SK-N-SH (cell line): Measurements from ENCODE around the gene CES3. TPM values are rescaled to one million over a fixed set of nuclear protein-coding genes. Genes with fewer than 3 reads are reported as not detected.

ENCODE experiments used
- CTCF ChIA-PET: fragments of 300-600, 350-600 bp; formaldehyde crosslinking; extraction: SDS; loops from one replicate; lab custom pipeline; 2021; lab: Yijun Ruan, JAX
- POLR2A ChIA-PET: fragments of 350-600 bp; sonication (Branson Sonifier 250); formaldehyde crosslinking; extraction: SDS; loops from one replicate; lab custom pipeline; 2020; ENCODE audit warnings: antibody characterized with exemption, inconsistent platforms; lab: Yijun Ruan, JAX
- DNase-seq: peaks from one replicate; pipeline ENCODE4 v3.0.0; 2012
- H2AFZ ChIP-seq: fragments of 200-600 bp; sonication (generic); 2 replicates; pipeline ENCODE4 v1.8.1; 2016; ENCODE audit warnings: antibody characterized with exemption, mild to moderate bottlenecking, low read depth
- H3F3A ChIP-seq: fragments of 200-600 bp; sonication (generic); replicated peaks from 2 replicates; pipeline ENCODE3; 2016; ENCODE audit warnings: antibody characterized with exemption, mild to moderate bottlenecking; ENCODE audit not compliant: insufficient read depth
- H3K27ac ChIP-seq, 2 experiments: fragments of 200-500 bp in 1 of 2; fragments of 200-600 bp in 1 of 2; sonication (Bioruptor generic) in 1 of 2; sonication (generic), shearing (Covaris generic) in 1 of 2; 2 replicates each; pipeline versions ENCODE4 v1.5.1 to v1.6.1; 2014 to 2016; ENCODE audit warnings: low read depth in 2 of 2, inconsistent platforms in 1 of 2, low read length in 1 of 2, mild to moderate bottlenecking in 1 of 2, mixed read lengths in 1 of 2
- H3K27me3 ChIP-seq: fragments of 200-600 bp; sonication (generic), shearing (Covaris generic); 2 replicates; pipeline ENCODE4 v1.6.1; 2016; ENCODE audit warnings: mixed run types; ENCODE audit not compliant: insufficient read depth
- H3K36me3 ChIP-seq, 2 experiments: fragments of 200-500 bp in 1 of 2; fragments of 200-600 bp in 1 of 2; sonication (Bioruptor generic) in 1 of 2; sonication (generic) in 1 of 2; replicated peaks in 1 of 2; 2 replicates each; pipeline versions ENCODE3 to v1.5.1; 2014 to 2016; ENCODE audit warnings: low read length in 1 of 2, mild to moderate bottlenecking in 1 of 2; ENCODE audit not compliant: insufficient read depth in 2 of 2, control insufficient read depth in 1 of 2
- H3K4me1 ChIP-seq, 2 experiments: fragments of 200-500 bp in 1 of 2; fragments of 200-600 bp in 1 of 2; sonication (Bioruptor generic) in 1 of 2; sonication (generic), shearing (Covaris generic) in 1 of 2; 2 replicates each; pipeline versions ENCODE4 v1.5.1 to v1.6.1; 2014 to 2016; ENCODE audit warnings: low read depth in 1 of 2, low read length in 1 of 2, mixed run types in 1 of 2; ENCODE audit not compliant: insufficient read depth in 2 of 2, control insufficient read depth in 1 of 2
- H3K4me2 ChIP-seq: fragments of 200-600 bp; sonication (generic), shearing (Covaris generic); 2 replicates; pipeline ENCODE4 v1.6.1; 2017; ENCODE audit warnings: mixed run types
- H3K4me3 ChIP-seq, 2 experiments: fragments of 200-500 bp in 1 of 2; fragments of 200-600 bp in 1 of 2; sonication (Bioruptor generic) in 1 of 2; sonication (generic), shearing (Covaris generic) in 1 of 2; 2 replicates each; pipeline versions ENCODE4 v1.5.1 to v1.8.1; 2014 to 2016; ENCODE audit warnings: low read depth in 2 of 2, inconsistent platforms in 1 of 2, low read length in 1 of 2, mild to moderate bottlenecking in 1 of 2, mixed read lengths in 1 of 2, moderate library complexity in 1 of 2
- H3K79me2 ChIP-seq: fragments of 200-600 bp; sonication (generic); 2 replicates; pipeline ENCODE4 v1.8.1; 2017; ENCODE audit warnings: mild to moderate bottlenecking; ENCODE audit not compliant: insufficient read depth
- H3K9ac ChIP-seq: fragments of 200-600 bp; sonication (generic); 2 replicates; pipeline ENCODE4 v1.6.1; 2017; ENCODE audit warnings: mixed run types
- H3K9me2 ChIP-seq: fragments of 200-600 bp; sonication (generic); 2 replicates; pipeline ENCODE4 v1.6.1; 2017; ENCODE audit warnings: mixed run types
- H3K9me3 ChIP-seq: fragments of 200-600 bp; sonication (generic); 2 replicates; pipeline ENCODE4 v1.6.1; 2017; ENCODE audit warnings: mixed run types, mild to moderate bottlenecking, moderate library complexity
- H4K20me1 ChIP-seq: fragments of 200-600 bp; sonication (generic); 2 replicates; pipeline ENCODE4 v1.6.1; 2017; ENCODE audit warnings: mild to moderate bottlenecking, mixed run types; ENCODE audit not compliant: insufficient read depth
- CTCF ChIP-seq: fragments of 200-600 bp; sonication (generic); IDR thresholded peaks from 2 replicates; pipeline ENCODE4 v1.6.1; 2017; ENCODE audit warnings: antibody characterized with exemption, mild to moderate bottlenecking, moderate library complexity
- GABPA ChIP-seq: IDR thresholded peaks from 2 replicates; pipeline ENCODE4 v1.4.0; 2012; ENCODE audit warnings: low read depth, mild to moderate bottlenecking
- IRF3 ChIP-seq: fragments of 150-350 bp; IDR thresholded peaks from 2 replicates; pipeline ENCODE4 v1.6.1; 2016; ENCODE audit warnings: mild to moderate bottlenecking, low read depth, low read length
- NFIC ChIP-seq: IDR thresholded peaks from 2 replicates; pipeline ENCODE4 v1.4.0; 2012; ENCODE audit warnings: borderline replicate concordance
- NRF1 ChIP-seq: IDR thresholded peaks from 2 replicates; pipeline ENCODE4 v1.6.1; 2012; ENCODE audit warnings: low read depth, mild to moderate bottlenecking, low read length
- RAD21 ChIP-seq: IDR thresholded peaks from 2 replicates; pipeline ENCODE4 v1.6.1; 2012; ENCODE audit warnings: mild to moderate bottlenecking, low read length
- SMC3 ChIP-seq: IDR thresholded peaks from 2 replicates; pipeline ENCODE4 v1.6.1; 2012; ENCODE audit warnings: low read depth, low read length, improper control_type of control experiment
- ZBTB33 ChIP-seq: IDR thresholded peaks from 2 replicates; pipeline ENCODE4 v1.4.0; 2012; ENCODE audit warnings: low read depth, borderline replicate concordance
- WGBS: methylation state at CpG from one replicate; pipeline ENCODE4 v1.1.6; 2017; ENCODE audit warnings: low lambda C conversion rate; 5-methylcytosine and 5-hydroxymethylcytosine counted together
- polyA plus RNA-seq, 3 experiments: library from polyadenylated mRNA; depleted of rRNA; stranded (reverse); fragments of >200 nt; gene quantifications; 2 replicates each; pipeline ENCODE4 v1.2.3, GENCODE V29; 2012

The CES3 gene
- polyA plus RNA-seq, 1 of the 3 experiments (the other 2 are of a cell fraction) = 1.4 TPM

GRCh38 chr16:66928702-66929388, 32.2 kb upstream of the CES3 start:
- Histone ChIP-seq H3K27ac (peak overlapping the region in 1 of 2 experiments; percentile 71; a peak in 2 of 4 replicates), H4K20me1 (no peaks in the 10 kb centered on the region), H2AFZ (no peak overlapping the region), H3K4me1 (peaks cover 16 to 20% of the 10 kb centered on the region in 2 experiments; a peak in 3 of 4 replicates), H3K9me3 (no peaks in the 10 kb centered on the region), H3K36me3 (peaks cover 0 to 3% of the 10 kb centered on the region in 2 experiments), H3K9me2 (no peaks in the 10 kb centered on the region), H3K4me3 (no peak overlapping the region), H3K4me2 (no peak overlapping the region), H3K27me3 (no peaks in the 10 kb centered on the region), H3K79me2 (peaks cover 18% of the 10 kb centered on the region), H3K9ac (no peak overlapping the region), H3F3A (peaks cover 18% of the 10 kb centered on the region)
- 93% methylated on average over 7 of the region's 10 CpGs for WGBS
- no peak for TF ChIP-seq ZBTB33
- peak; percentile 70 for TF ChIP-seq CTCF
- peak; percentile 55 for TF ChIP-seq RAD21
- peak; percentile 66 for TF ChIP-seq SMC3
- ChIA-PET POLR2A (interaction anchor here (0.6 to 1.0 kb wide), 3 partner anchors 34 to 326 kb away, joined by 3 to 6 read pairs (median 4); no protein-coding TSS in a partner anchor), CTCF (interaction anchor here (0.7 to 13.6 kb wide), 13 partner anchors 9 to 227 kb away, joined by 3 to 174 read pairs (median 4); partner anchors contain the start of genes CDH16 and PDP2)
- peak; percentile 59 for DNase-seq

- Histone ChIP-seq H3K79me2 (peaks cover 31% of the 10 kb centered on the region), H3K27me3 (no peaks in the 10 kb centered on the region), H3K9me3 (no peaks in the 10 kb centered on the region), H4K20me1 (no peaks in the 10 kb centered on the region), H2AFZ (no peak overlapping the region), H3K9ac (no peak overlapping the region), H3F3A (peaks cover 18% of the 10 kb centered on the region), H3K36me3 (peaks cover 0 to 3% of the 10 kb centered on the region in 2 experiments), H3K27ac (no peak overlapping the region), H3K9me2 (no peaks in the 10 kb centered on the region), H3K4me2 (no peak overlapping the region), H3K4me1 (peaks cover 17 to 20% of the 10 kb centered on the region in 2 experiments; a peak in 3 of 4 replicates), H3K4me3 (no peak overlapping the region)
- no peak for DNase-seq
- ChIA-PET POLR2A (interaction anchor here (1.1 kb wide), 1 partner anchor 27 kb away, joined by 3 read pairs; no protein-coding TSS in a partner anchor), CTCF (interaction anchor here (0.6 to 1.2 kb wide), 4 partner anchors 17 to 62 kb away, joined by 3 to 10 read pairs (median 3); no protein-coding TSS in a partner anchor)
- 61% methylated on average over 4 of the region's 4 CpGs for WGBS
- TF ChIP-seq NFIC = peak; percentile 34; the same call in 1 of the 2 replicates
- no peak for TF ChIP-seq RAD21
- no peak for TF ChIP-seq IRF3
- TF ChIP-seq NRF1 = no peak
- no peak for TF ChIP-seq GABPA
These were observed 30.9 kb upstream of the CES3 start for GRCh38 chr16:66930189-66930588.
